HG03159 (cell line): ENCODE measurements around the gene MYZAP.
"Not testable (repeated sequence)": the region's sequence is repeated elsewhere in the genome, so short reads cannot be mapped to it uniquely, and the experiment has no call there.

Experiments used
- ATAC-seq: cut with Tn5 transposase; IDR thresholded peaks from one replicate; pipeline ENCODE4 v1.9.1; 2021; ENCODE audit warnings: mild to moderate bottlenecking, moderate library complexity; ENCODE audit not compliant: unreplicated experiment

The MYZAP gene

GRCh38 chr15:57591237-57591821 lies 375 bp upstream of the MYZAP start:
- ATAC-seq, result no peak

GRCh38 chr15:57592426-57592825 lies 722 bp downstream of the MYZAP start:
- ATAC-seq, result no peak

GRCh38 chr15:57592836-57593420 lies 1.2 kb downstream of the MYZAP start:
- no peak for ATAC-seq

GRCh38 chr15:57594479-57594878 lies 2.8 kb downstream of the MYZAP start:
- no peak for ATAC-seq

GRCh38 chr15:57595011-57595866 lies 3.5 kb downstream of the MYZAP start:
- ATAC-seq, result no peak

- ATAC-seq, result no peak
Observed at GRCh38 chr15:57596301-57596855, 4.7 kb downstream of the MYZAP start.

- ATAC-seq, result no peak
Observed at GRCh38 chr15:57596978-57597377, 5.3 kb downstream of the MYZAP start.

GRCh38 chr15:57597431-57597830 lies 5.7 kb downstream of the MYZAP start:
- no peak for ATAC-seq

- no peak for ATAC-seq
Observed at GRCh38 chr15:57598346-57598745, 6.6 kb downstream of the MYZAP start.

- no peak for ATAC-seq
Observed at GRCh38 chr15:57599296-57599810, 7.6 kb downstream of the MYZAP start.

- ATAC-seq, result no peak
Observed at GRCh38 chr15:57600197-57600596, 8.5 kb downstream of the MYZAP start.

- ATAC-seq, result no peak
Observed at GRCh38 chr15:57604507-57604906, 12.8 kb downstream of the MYZAP start.

GRCh38 chr15:57605491-57605890 lies 13.8 kb downstream of the MYZAP start:
- ATAC-seq, result no peak

- no peak for ATAC-seq
Observed at GRCh38 chr15:57606048-57606447, 14.3 kb downstream of the MYZAP start.

GRCh38 chr15:57606816-57607215 lies 15.1 kb downstream of the MYZAP start:
- no peak for ATAC-seq

GRCh38 chr15:57607570-57608000 lies 15.9 kb downstream of the MYZAP start:
- ATAC-seq, result no peak

- ATAC-seq, result no peak
Observed at GRCh38 chr15:57609805-57610529, 18.3 kb downstream of the MYZAP start.

- ATAC-seq, result no peak
Observed at GRCh38 chr15:57611123-57611522, 19.4 kb downstream of the MYZAP start.

GRCh38 chr15:57611938-57612337 lies 20.2 kb downstream of the MYZAP start:
- ATAC-seq, result no peak

- no peak for ATAC-seq
Observed at GRCh38 chr15:57614241-57614640, 22.5 kb downstream of the MYZAP start.

- ATAC-seq, result not testable (repeated sequence)
Observed at GRCh38 chr15:57615951-57616496, 24.3 kb downstream of the MYZAP start.
